Natural killer cell treated with Interleukin-12 subunit alpha and Interleukin-12 subunit beta and Interleukin-15 and Interleukin-18, amount 100 ng/mL, for 72 hours (primary cell): ENCODE results near the gene TRIM52. TPM values are rescaled to one million over a fixed set of nuclear protein-coding genes. Genes with fewer than 3 reads are reported as not detected.
"Not testable (repeated sequence)": the region's sequence is repeated elsewhere in the genome, so short reads cannot be mapped to it uniquely, and the experiment has no call there.

Experiments used
- ATAC-seq, 2 donors: fragments of 150-1000 bp; cut with Tn5 transposase in 1 of 2; sonication (Bioruptor Pico), chemical (Tn5 transposase) in 1 of 2; 2 replicates each; pipeline ENCODE4 v1.10.0; 2021
- DNase-seq: peaks from one replicate; pipeline ENCODE4 v3.0.0; 2022; ENCODE audit warnings: low spot score
- H3K27ac Mint-ChIP-seq, 2 donors: 1 replicate in 1 of 2; 2 replicates in 1 of 2; pipeline ENCODE4 v1.8.0; 2022; ENCODE audit warnings: mixed read lengths in 2 of 2, mild to moderate bottlenecking in 1 of 2, moderate library complexity in 1 of 2
- H3K27me3 Mint-ChIP-seq, 2 donors: 1 replicate in 1 of 2; 2 replicates in 1 of 2; pipeline ENCODE4 v1.8.0; 2022; ENCODE audit warnings: mixed read lengths in 2 of 2
- H3K36me3 Mint-ChIP-seq: one replicate; pipeline ENCODE4 v1.8.0; 2022; ENCODE audit warnings: mixed read lengths
- H3K4me1 Mint-ChIP-seq, 2 donors: 1 replicate in 1 of 2; 2 replicates in 1 of 2; pipeline ENCODE4 v1.8.0; 2022; ENCODE audit warnings: low read depth in 2 of 2, mixed read lengths in 2 of 2, mild to moderate bottlenecking in 1 of 2
- H3K4me3 Mint-ChIP-seq: one replicate; pipeline ENCODE4 v1.8.0; 2022; ENCODE audit warnings: mixed read lengths
- H3K9me3 Mint-ChIP-seq: 2 replicates; pipeline ENCODE4 v1.8.0; 2022; ENCODE audit warnings: mixed read lengths
- total RNA-seq, 2 donors: library from RNA; stranded (reverse); gene quantifications; one replicate each; pipeline ENCODE4 v1.2.3, GENCODE V29; 2022

TRIM52 gene
- total RNA-seq, 2 donors from 2014 or later = 22.3 to 33.2 TPM

GRCh38 chr5:181220178-181220515 lies 40.8 kb downstream of the TRIM52 start:
- Mint-ChIP-seq H3K27me3 (no peaks in the 10 kb centered on the region), H3K9me3 (no peaks in the 10 kb centered on the region), H3K4me3 (peak overlapping the region; percentile 60), H3K27ac (peak overlapping the region; percentile 69 to 99), H3K4me1 (peaks cover 65 to 70% of the 10 kb centered on the region in 2 donors), H3K36me3 (no peaks in the 10 kb centered on the region)
- DNase-seq (no peak), ATAC-seq (no peak)

GRCh38 chr5:181219262-181220177 lies 41.4 kb downstream of the TRIM52 start:
- Mint-ChIP-seq H3K4me1 (peaks cover 62 to 66% of the 10 kb centered on the region in 2 donors), H3K27ac (peak overlapping the region; percentile 69 to 99), H3K9me3 (no peaks in the 10 kb centered on the region), H3K4me3 (peak overlapping the region; percentile 60), H3K36me3 (no peaks in the 10 kb centered on the region), H3K27me3 (no peaks in the 10 kb centered on the region)
- DNase-seq (no peak), ATAC-seq (no peak)

- Mint-ChIP-seq H3K9me3 (no peaks in the 10 kb centered on the region), H3K4me1 (peaks cover 54 to 58% of the 10 kb centered on the region in 2 donors), H3K36me3 (no peaks in the 10 kb centered on the region), H3K4me3 (peak overlapping the region; percentile 93), H3K27ac (peak overlapping the region; percentile 93 to 98), H3K27me3 (peaks cover 0 to under 1% of the 10 kb centered on the region in 2 donors)
- ATAC-seq (no peak), DNase-seq (no peak)
These were observed 42.2 kb downstream of the TRIM52 start for GRCh38 chr5:181218795-181219124.

GRCh38 chr5:181217803-181218062 lies 43.2 kb downstream of the TRIM52 start:
- Mint-ChIP-seq H3K9me3 (no peaks in the 10 kb centered on the region), H3K27ac (peak overlapping the region; percentile 93 to 98), H3K4me3 (peak overlapping the region; percentile 93), H3K4me1 (peaks cover 52 to 53% of the 10 kb centered on the region in 2 donors), H3K27me3 (peaks cover 0 to 3% of the 10 kb centered on the region in 2 donors), H3K36me3 (no peaks in the 10 kb centered on the region)
- ATAC-seq (peak in 1 of 2 donors; percentile 4), DNase-seq (no peak)

GRCh38 chr5:181217111-181217802 lies 43.7 kb downstream of the TRIM52 start:
- Mint-ChIP-seq H3K4me1 (peaks cover 48 to 49% of the 10 kb centered on the region in 2 donors), H3K36me3 (no peaks in the 10 kb centered on the region), H3K4me3 (peak overlapping the region; percentile 93)

GRCh38 chr5:181215997-181216989 lies 44.6 kb downstream of the TRIM52 start:
- DNase-seq (no peak), ATAC-seq (peak in 1 of 2 donors; percentile 26)
- Mint-ChIP-seq H3K4me1 (peaks cover 38 to 39% of the 10 kb centered on the region in 2 donors), H3K9me3 (no peaks in the 10 kb centered on the region), H3K27me3 (peaks cover 0 to 3% of the 10 kb centered on the region in 2 donors), H3K36me3 (no peaks in the 10 kb centered on the region), H3K27ac (peak overlapping the region in 1 of 2 donors; percentile 25), H3K4me3 (peak overlapping the region; percentile 93)

More at GRCh38 chr5:181217111-181217802, 43.7 kb downstream of the TRIM52 start:
- ATAC-seq = peak; percentile 11 to 21
- Mint-ChIP-seq H3K27me3 (peaks cover 0 to 3% of the 10 kb centered on the region in 2 donors), H3K9me3 (no peaks in the 10 kb centered on the region), H3K27ac (peak overlapping the region; percentile 93 to 98)
- no peak for DNase-seq

- DNase-seq, H3K27me3 Mint-ChIP-seq, H3K9me3 Mint-ChIP-seq, H3K4me3 Mint-ChIP-seq, ATAC-seq, H3K36me3 Mint-ChIP-seq, H3K27ac Mint-ChIP-seq: not testable (repeated sequence)
- peaks cover 21 to 23% of the 10 kb centered on the region in 2 donors for H3K4me1 Mint-ChIP-seq
These were observed 46.7 kb downstream of the TRIM52 start for GRCh38 chr5:181214249-181214648.

GRCh38 chr5:181212934-181213333 lies 48.0 kb downstream of the TRIM52 start:
- Mint-ChIP-seq H3K4me3 (no peak overlapping the region), H3K4me1 (peaks cover 21% of the 10 kb centered on the region in 2 donors), H3K27ac (no peak overlapping the region), H3K27me3 (peaks cover 0 to 3% of the 10 kb centered on the region in 2 donors), H3K36me3 (no peaks in the 10 kb centered on the region), H3K9me3 (no peaks in the 10 kb centered on the region)
- ATAC-seq (no peak), DNase-seq (no peak)

GRCh38 chr5:181212080-181212479 lies 48.9 kb downstream of the TRIM52 start:
- ATAC-seq (no peak), DNase-seq (no peak)
- Mint-ChIP-seq H3K4me1 (peaks cover 20 to 21% of the 10 kb centered on the region in 2 donors), H3K27me3 (peaks cover 0 to 3% of the 10 kb centered on the region in 2 donors), H3K9me3 (no peaks in the 10 kb centered on the region), H3K27ac (no peak overlapping the region), H3K36me3 (peaks cover 4% of the 10 kb centered on the region), H3K4me3 (no peak overlapping the region)

GRCh38 chr5:181211208-181211607 lies 49.7 kb downstream of the TRIM52 start:
- no peak for DNase-seq
- H3K4me1 Mint-ChIP-seq = peaks cover 25 to 26% of the 10 kb centered on the region in 2 donors
- no peak overlapping the region for H3K27ac Mint-ChIP-seq
- H3K4me3 Mint-ChIP-seq = no peak overlapping the region
- peaks cover 7% of the 10 kb centered on the region in 2 donors for H3K27me3 Mint-ChIP-seq
- no peak for ATAC-seq
- H3K9me3 Mint-ChIP-seq = no peaks in the 10 kb centered on the region
- peaks cover 10% of the 10 kb centered on the region for H3K36me3 Mint-ChIP-seq

- not testable (repeated sequence) for H3K9me3 Mint-ChIP-seq, ATAC-seq, DNase-seq, H3K4me3 Mint-ChIP-seq, H3K27ac Mint-ChIP-seq
- H3K4me1 Mint-ChIP-seq = peaks cover 28 to 29% of the 10 kb centered on the region in 2 donors
- H3K36me3 Mint-ChIP-seq = peaks cover 15% of the 10 kb centered on the region
- H3K27me3 Mint-ChIP-seq = peaks cover 12% of the 10 kb centered on the region in 2 donors
These were observed 50.2 kb downstream of the TRIM52 start for GRCh38 chr5:181210698-181211097.

GRCh38 chr5:181210148-181210547 lies 50.8 kb downstream of the TRIM52 start:
- not testable (repeated sequence) for DNase-seq, H3K4me3 Mint-ChIP-seq, ATAC-seq, H3K9me3 Mint-ChIP-seq, H3K27ac Mint-ChIP-seq
- Mint-ChIP-seq H3K36me3 (peaks cover 16% of the 10 kb centered on the region), H3K27me3 (peaks cover 14 to 17% of the 10 kb centered on the region in 2 donors), H3K4me1 (peaks cover 32 to 33% of the 10 kb centered on the region in 2 donors)

- Mint-ChIP-seq H3K27me3 (peaks cover 15 to 17% of the 10 kb centered on the region in 2 donors), H3K4me1 (peaks cover 35% of the 10 kb centered on the region in 2 donors), H3K36me3 (peaks cover 16% of the 10 kb centered on the region)
- DNase-seq, H3K9me3 Mint-ChIP-seq, ATAC-seq, H3K27ac Mint-ChIP-seq, H3K4me3 Mint-ChIP-seq: not testable (repeated sequence)
These were observed 51.9 kb downstream of the TRIM52 start for GRCh38 chr5:181209006-181209405.
